ENCODE measurements around the gene AMOTL2. TPM values are rescaled to one million over a fixed set of nuclear protein-coding genes. Genes with fewer than 3 reads are reported as not detected.

The AMOTL2 gene
- total RNA-seq, 1 experiment from 2014 or later = 59.6 TPM

DNA sequence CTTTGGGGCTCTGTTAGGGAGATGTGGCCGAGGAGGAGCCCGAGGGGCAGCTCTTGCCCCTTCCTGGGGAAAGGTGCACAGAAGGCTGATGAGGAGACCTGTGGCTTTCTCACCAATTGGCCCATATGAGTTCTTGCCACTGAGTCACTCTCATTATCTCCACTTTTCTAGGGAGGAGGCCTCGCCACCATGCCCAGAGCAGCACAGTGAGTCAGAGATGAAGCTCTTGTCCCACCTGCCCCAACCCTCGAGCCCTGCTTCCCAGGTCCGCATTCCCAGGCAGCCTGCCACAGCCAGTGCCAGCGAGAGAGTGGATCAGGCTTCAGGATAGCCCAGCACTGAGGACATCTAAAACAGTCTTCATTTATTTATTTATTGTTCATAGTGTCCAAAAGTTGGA, 53.5 kb downstream of the AMOTL2 start:
- POLR2A ChIA-PET (ENCODE audit: low non-redundant PET) = no interaction called here
- Histone ChIP-seq H3K27me3 (replicated peaks; ENCODE audit: insufficient read depth, low read depth, low read length, poor library complexity) (no peaks in the 10 kb centered on the region), H3K9me3 (ENCODE audit: low read depth, low read length, poor library complexity, severe bottlenecking) (no peaks in the 10 kb centered on the region), H3K4me1 (ENCODE audit: insufficient read depth, low read length, poor library complexity, severe bottlenecking) (no peaks in the 10 kb centered on the region), H3K4me3 (ENCODE audit: low read depth, low read length, poor library complexity, severe bottlenecking) (no peak overlapping the region), H3K36me3 (ENCODE audit: insufficient read depth, low read length, poor library complexity, severe bottlenecking) (no peaks in the 10 kb centered on the region), H3K27ac (ENCODE audit: low read depth, low read length, poor library complexity, severe bottlenecking) (no peak overlapping the region)
- CTCF ChIA-PET = no interaction called here
- BruUV-seq (replicated peaks) = no TSS peak
- no peak for DNase-seq (ENCODE audit: low spot score)
- intact Hi-C loops (cut with micrococcal nuclease; ENCODE audit: unreplicated experiment) = no loop called here
- TF ChIP-seq, protein P1, sequence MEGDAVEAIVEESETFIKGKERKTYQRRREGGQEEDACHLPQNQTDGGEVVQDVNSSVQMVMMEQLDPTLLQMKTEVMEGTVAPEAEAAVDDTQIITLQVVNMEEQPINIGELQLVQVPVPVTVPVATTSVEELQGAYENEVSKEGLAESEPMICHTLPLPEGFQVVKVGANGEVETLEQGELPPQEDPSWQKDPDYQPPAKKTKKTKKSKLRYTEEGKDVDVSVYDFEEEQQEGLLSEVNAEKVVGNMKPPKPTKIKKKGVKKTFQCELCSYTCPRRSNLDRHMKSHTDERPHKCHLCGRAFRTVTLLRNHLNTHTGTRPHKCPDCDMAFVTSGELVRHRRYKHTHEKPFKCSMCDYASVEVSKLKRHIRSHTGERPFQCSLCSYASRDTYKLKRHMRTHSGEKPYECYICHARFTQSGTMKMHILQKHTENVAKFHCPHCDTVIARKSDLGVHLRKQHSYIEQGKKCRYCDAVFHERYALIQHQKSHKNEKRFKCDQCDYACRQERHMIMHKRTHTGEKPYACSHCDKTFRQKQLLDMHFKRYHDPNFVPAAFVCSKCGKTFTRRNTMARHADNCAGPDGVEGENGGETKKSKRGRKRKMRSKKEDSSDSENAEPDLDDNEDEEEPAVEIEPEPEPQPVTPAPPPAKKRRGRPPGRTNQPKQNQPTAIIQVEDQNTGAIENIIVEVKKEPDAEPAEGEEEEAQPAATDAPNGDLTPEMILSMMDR (conservative IDR thresholded peaks at IDR 0.05; ENCODE audit: low read depth, low read length) = no peak
- no peak for TF ChIP-seq EZH2 (IDR thresholded peaks at IDR 0.05; ENCODE audit: borderline replicate concordance, low read depth, low read length, poor library complexity, severe bottlenecking)

DNA sequence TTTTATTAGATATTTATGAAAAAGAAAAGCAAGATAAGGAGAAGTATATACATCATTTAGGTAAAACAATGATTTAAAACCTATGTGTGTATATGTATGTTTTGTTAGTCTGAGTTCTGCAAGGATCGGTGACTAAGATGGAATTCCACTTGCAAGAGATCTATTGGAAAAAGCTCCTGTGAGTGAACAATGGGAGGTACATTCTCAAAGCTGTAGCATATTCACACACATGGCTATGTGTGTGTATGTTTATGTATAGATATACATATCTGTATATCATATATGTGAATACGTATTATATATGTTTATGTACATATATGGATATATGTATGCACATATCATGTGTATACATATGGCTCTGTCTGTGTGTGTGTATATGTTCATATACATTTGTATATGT, 54.3 kb downstream of the AMOTL2 start:
- H3K4me1 ChIP-seq (ENCODE audit: insufficient read depth, low read length, poor library complexity, severe bottlenecking) = no peaks in the 10 kb centered on the region
- no peaks in the 10 kb centered on the region for H3K27me3 ChIP-seq (replicated peaks; ENCODE audit: insufficient read depth, low read depth, low read length, poor library complexity)
- POLR2A ChIA-PET (ENCODE audit: low non-redundant PET) = no interaction called here
- no peak for DNase-seq (ENCODE audit: low spot score)
- H3K4me3 ChIP-seq (ENCODE audit: low read depth, low read length, poor library complexity, severe bottlenecking) = no peak overlapping the region
- H3K27ac ChIP-seq (ENCODE audit: low read depth, low read length, poor library complexity, severe bottlenecking) = no peak overlapping the region
- H3K36me3 ChIP-seq (ENCODE audit: insufficient read depth, low read length, poor library complexity, severe bottlenecking) = no peaks in the 10 kb centered on the region
- TF ChIP-seq, protein P1 (conservative IDR thresholded peaks at IDR 0.05; ENCODE audit: low read depth, low read length) = no peak
- no peak for TF ChIP-seq EZH2 (IDR thresholded peaks at IDR 0.05; ENCODE audit: borderline replicate concordance, low read depth, low read length, poor library complexity, severe bottlenecking)
- H3K9me3 ChIP-seq (ENCODE audit: low read depth, low read length, poor library complexity, severe bottlenecking) = no peaks in the 10 kb centered on the region
- CTCF ChIA-PET = no interaction called here
- no TSS peak for BruUV-seq (replicated peaks)
- intact Hi-C loops (cut with micrococcal nuclease; ENCODE audit: unreplicated experiment) = no loop called here

- Histone ChIP-seq H3K4me3 (ENCODE audit: low read depth, low read length, poor library complexity, severe bottlenecking) (no peak overlapping the region), H3K4me1 (ENCODE audit: insufficient read depth, low read length, poor library complexity, severe bottlenecking) (no peaks in the 10 kb centered on the region), H3K9me3 (ENCODE audit: low read depth, low read length, poor library complexity, severe bottlenecking) (no peaks in the 10 kb centered on the region), H3K36me3 (ENCODE audit: insufficient read depth, low read length, poor library complexity, severe bottlenecking) (no peaks in the 10 kb centered on the region), H3K27me3 (replicated peaks; ENCODE audit: insufficient read depth, low read depth, low read length, poor library complexity) (no peaks in the 10 kb centered on the region), H3K27ac (ENCODE audit: low read depth, low read length, poor library complexity, severe bottlenecking) (no peak overlapping the region)
- TF ChIP-seq EZH2 (IDR thresholded peaks at IDR 0.05; ENCODE audit: borderline replicate concordance, low read depth, low read length, poor library complexity, severe bottlenecking) = no peak
- TF ChIP-seq, protein P1 (conservative IDR thresholded peaks at IDR 0.05; ENCODE audit: low read depth, low read length) = no peak
- intact Hi-C loops (cut with micrococcal nuclease; ENCODE audit: unreplicated experiment) = no loop called here
- no TSS peak for BruUV-seq (replicated peaks)
- ChIA-PET CTCF (no interaction called here), POLR2A (ENCODE audit: low non-redundant PET) (no interaction called here)
- DNase-seq (ENCODE audit: low spot score) = no peak
These were observed 56.1 kb downstream of the AMOTL2 start for GRCh38 chr3:134318166-134318565.

Data from A673 (cell line).